SK-N-SH treated with all-trans-retinoic acid at 6 μM for 48 hours (cell line): ENCODE results near the gene CLDN14.

Experiments used
- ATAC-seq: fragments of 200-7000 bp; cut with Tn5 transposase; 3 replicates; pipeline ENCODE4 v1.9.1; 2020; ENCODE audit warnings: mild to moderate bottlenecking, moderate library complexity
- ARNTL ChIP-seq: fragments of 450-650 bp; formaldehyde crosslinking; IDR thresholded peaks from 2 replicates; pipeline ENCODE4 v1.5.0; 2020; ENCODE audit warnings: low read depth, mild to moderate bottlenecking, moderate library complexity, borderline replicate concordance
- BACH2 ChIP-seq: fragments of 250-450 bp; sonication (Bioruptor Pico); IDR thresholded peaks from 2 replicates; pipeline ENCODE4 v1.9.0; 2021; ENCODE audit warnings: mild to moderate bottlenecking, borderline replicate concordance
- CREB5 ChIP-seq: fragments of 250-450 bp; sonication (Bioruptor Pico); IDR thresholded peaks from 2 replicates; pipeline ENCODE4 v1.5.1; 2020; ENCODE audit warnings: low read depth, mild to moderate bottlenecking, moderate library complexity
- ISL1 ChIP-seq: fragments of 250-450 bp; sonication (Bioruptor Pico); IDR thresholded peaks from 2 replicates; pipeline ENCODE4 v2.1.2; 2022; ENCODE audit warnings: mild to moderate bottlenecking, moderate library complexity
- PATZ1 ChIP-seq: fragments of 250-450 bp; sonication (Bioruptor Pico); IDR thresholded peaks from 2 replicates; pipeline ENCODE4 v1.8.0; 2020; ENCODE audit warnings: mild to moderate bottlenecking, moderate library complexity, borderline replicate concordance
- PPARA ChIP-seq: fragments of 250-450 bp; sonication (Bioruptor Pico); IDR thresholded peaks from 2 replicates; pipeline ENCODE4 v1.5.0; 2020; ENCODE audit warnings: mild to moderate bottlenecking, borderline replicate concordance
- RARB ChIP-seq: fragments of 250-450 bp; sonication (Bioruptor Pico); IDR thresholded peaks from 2 replicates; pipeline ENCODE4 v1.8.0; 2021; ENCODE audit warnings: mild to moderate bottlenecking, moderate library complexity
- SNAI2 ChIP-seq: fragments of 250-450 bp; sonication (Bioruptor Pico); IDR thresholded peaks from 2 replicates; pipeline ENCODE4 v1.5.0; 2020; ENCODE audit warnings: mild to moderate bottlenecking, moderate library complexity
- TOX ChIP-seq: fragments of 250-450 bp; sonication (Bioruptor Pico); IDR thresholded peaks from 2 replicates; pipeline ENCODE4 v1.8.0; 2021; ENCODE audit warnings: mild to moderate bottlenecking, moderate library complexity, borderline replicate concordance
- TSHZ2 ChIP-seq: fragments of 250-450 bp; sonication (Bioruptor Pico); IDR thresholded peaks from 2 replicates; pipeline ENCODE4 v1.5.0; 2020; ENCODE audit warnings: mild to moderate bottlenecking, moderate library complexity
- ZC3H10 ChIP-seq: fragments of 250-450 bp; sonication (Bioruptor Pico); IDR thresholded peaks from 2 replicates; pipeline ENCODE4 v1.5.1; 2021; ENCODE audit warnings: mild to moderate bottlenecking, moderate library complexity
- ZFP3 ChIP-seq: fragments of 250-450 bp; sonication (Bioruptor Pico); IDR thresholded peaks from 2 replicates; pipeline ENCODE4 v1.5.0; 2020; ENCODE audit warnings: mild to moderate bottlenecking, moderate library complexity
- ZFP30 ChIP-seq: fragments of 450-650 bp; formaldehyde crosslinking; IDR thresholded peaks from 2 replicates; pipeline ENCODE4 v1.5.0; 2022; ENCODE audit warnings: mild to moderate bottlenecking, moderate library complexity
- ZNF70 ChIP-seq: fragments of 450-650 bp; formaldehyde crosslinking; IDR thresholded peaks from 2 replicates; pipeline ENCODE4 v1.5.0; 2020; ENCODE audit warnings: mild to moderate bottlenecking, moderate library complexity
- TF ChIP-seq, protein P1 (sequence below): fragments of 250-450 bp; sonication (Bioruptor Pico); IDR thresholded peaks from 2 replicates; pipeline ENCODE4 v1.8.0; 2021; ENCODE audit warnings: low read depth, mild to moderate bottlenecking, moderate library complexity, borderline replicate concordance
- TF ChIP-seq, protein P2 (sequence below): fragments of 250-450 bp; sonication (Bioruptor Pico); IDR thresholded peaks from 2 replicates; pipeline ENCODE4 v1.5.1; 2021; ENCODE audit warnings: mild to moderate bottlenecking, moderate library complexity

CLDN14 gene

GRCh38 chr21:36511484-36512220 is 31.7 kb upstream of the CLDN14 start:
- TF ChIP-seq SNAI2 (CRISPR knock-in tag) (no peak), PATZ1 (CRISPR knock-in tag) (no peak), CREB5 (CRISPR knock-in tag) (no peak), ISL1 (CRISPR knock-in tag) (no peak), TOX (no peak), BACH2 (no peak)
- TF ChIP-seq, protein P1, sequence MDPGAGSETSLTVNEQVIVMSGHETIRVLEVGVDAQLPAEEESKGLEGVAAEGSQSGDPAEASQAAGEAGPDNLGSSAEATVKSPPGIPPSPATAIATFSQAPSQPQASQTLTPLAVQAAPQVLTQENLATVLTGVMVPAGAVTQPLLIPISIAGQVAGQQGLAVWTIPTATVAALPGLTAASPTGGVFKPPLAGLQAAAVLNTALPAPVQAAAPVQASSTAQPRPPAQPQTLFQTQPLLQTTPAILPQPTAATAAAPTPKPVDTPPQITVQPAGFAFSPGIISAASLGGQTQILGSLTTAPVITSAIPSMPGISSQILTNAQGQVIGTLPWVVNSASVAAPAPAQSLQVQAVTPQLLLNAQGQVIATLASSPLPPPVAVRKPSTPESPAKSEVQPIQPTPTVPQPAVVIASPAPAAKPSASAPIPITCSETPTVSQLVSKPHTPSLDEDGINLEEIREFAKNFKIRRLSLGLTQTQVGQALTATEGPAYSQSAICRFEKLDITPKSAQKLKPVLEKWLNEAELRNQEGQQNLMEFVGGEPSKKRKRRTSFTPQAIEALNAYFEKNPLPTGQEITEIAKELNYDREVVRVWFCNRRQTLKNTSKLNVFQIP (CRISPR knock-in tag), result no peak
- ATAC-seq, result no peak

- TF ChIP-seq, protein P1 (CRISPR knock-in tag), result no peak
- TF ChIP-seq ZC3H10 (CRISPR knock-in tag), result no peak
- no peak for TF ChIP-seq PPARA
- TF ChIP-seq, all 23 proteins: peak for 0
These were observed 31.0 kb upstream of the CLDN14 start for GRCh38 chr21:36510911-36511310.

GRCh38 chr21:36509973-36510664 is 30.2 kb upstream of the CLDN14 start:
- no peak for ATAC-seq

More at GRCh38 chr21:36510911-36511310, 31.0 kb upstream of the CLDN14 start:
- ATAC-seq, result no peak

DNA sequence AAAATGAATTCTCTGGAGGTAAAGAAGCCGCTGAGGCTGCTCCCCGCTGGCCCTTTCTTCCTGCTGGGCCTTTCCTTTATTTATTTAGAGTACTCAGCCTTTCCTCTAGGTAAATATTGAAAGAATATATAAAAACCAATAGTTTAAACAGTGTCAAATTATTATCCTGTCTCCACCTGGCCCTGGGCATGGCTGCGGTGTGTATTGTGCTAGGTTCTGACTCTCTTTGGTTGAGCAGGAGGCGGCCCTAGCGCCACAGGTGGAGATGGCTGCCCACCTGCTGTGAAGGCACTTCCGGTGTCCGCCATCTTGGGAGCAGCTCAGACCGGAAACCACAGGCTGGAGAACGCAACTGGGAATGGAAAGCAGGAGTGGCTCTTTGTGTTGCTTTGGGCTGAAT is 29.0 kb upstream of the CLDN14 start:
- no peak for ATAC-seq
- TF ChIP-seq ZNF70 (CRISPR knock-in tag) (no peak), ZFP30 (CRISPR knock-in tag) (no peak), PPARA (no peak), RARB (CRISPR knock-in tag) (no peak), TSHZ2 (CRISPR knock-in tag) (no peak), BACH2 (no peak), ZC3H10 (CRISPR knock-in tag) (no peak), ARNTL (CRISPR knock-in tag) (no peak)
- TF ChIP-seq, protein P2, sequence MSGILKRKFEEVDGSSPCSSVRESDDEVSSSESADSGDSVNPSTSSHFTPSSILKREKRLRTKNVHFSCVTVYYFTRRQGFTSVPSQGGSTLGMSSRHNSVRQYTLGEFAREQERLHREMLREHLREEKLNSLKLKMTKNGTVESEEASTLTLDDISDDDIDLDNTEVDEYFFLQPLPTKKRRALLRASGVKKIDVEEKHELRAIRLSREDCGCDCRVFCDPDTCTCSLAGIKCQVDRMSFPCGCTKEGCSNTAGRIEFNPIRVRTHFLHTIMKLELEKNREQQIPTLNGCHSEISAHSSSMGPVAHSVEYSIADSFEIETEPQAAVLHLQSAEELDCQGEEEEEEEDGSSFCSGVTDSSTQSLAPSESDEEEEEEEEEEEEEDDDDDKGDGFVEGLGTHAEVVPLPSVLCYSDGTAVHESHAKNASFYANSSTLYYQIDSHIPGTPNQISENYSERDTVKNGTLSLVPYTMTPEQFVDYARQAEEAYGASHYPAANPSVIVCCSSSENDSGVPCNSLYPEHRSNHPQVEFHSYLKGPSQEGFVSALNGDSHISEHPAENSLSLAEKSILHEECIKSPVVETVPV, result no peak

More at GRCh38 chr21:36509973-36510664, 30.2 kb upstream of the CLDN14 start:
- TF ChIP-seq, protein P1 (CRISPR knock-in tag), result no peak
- TF ChIP-seq ZFP3 (no peak), BACH2 (no peak)
- TF ChIP-seq, all 23 proteins: peak for 0
